Neuron (in vitro differentiated cells): Measurements from ENCODE around the gene NRXN3.

Experiments
- H2AFZ ChIP-seq: one replicate; pipeline ENCODE4 v1.6.1; 2013; ENCODE audit warnings: low read depth, mild to moderate bottlenecking, inconsistent platforms, low read length, moderate library complexity
- H3K27me3 ChIP-seq: one replicate; pipeline ENCODE4 v1.6.1; 2013; ENCODE audit warnings: low read length; ENCODE audit not compliant: insufficient read depth
- H3K36me3 ChIP-seq: one replicate; pipeline ENCODE4 v1.6.1; 2013; ENCODE audit warnings: low read length; ENCODE audit not compliant: insufficient read depth
- H3K4me1 ChIP-seq: one replicate; pipeline ENCODE4 v1.6.1; 2013; ENCODE audit warnings: low read length; ENCODE audit not compliant: insufficient read depth
- H3K4me3 ChIP-seq: 2 replicates; pipeline ENCODE4 v1.5.1; 2013; ENCODE audit warnings: mild to moderate bottlenecking, low read length, moderate library complexity
- H3K9me3 ChIP-seq: one replicate; pipeline ENCODE4 v1.6.1; 2013; ENCODE audit warnings: low read length

The NRXN3 gene

DNA sequence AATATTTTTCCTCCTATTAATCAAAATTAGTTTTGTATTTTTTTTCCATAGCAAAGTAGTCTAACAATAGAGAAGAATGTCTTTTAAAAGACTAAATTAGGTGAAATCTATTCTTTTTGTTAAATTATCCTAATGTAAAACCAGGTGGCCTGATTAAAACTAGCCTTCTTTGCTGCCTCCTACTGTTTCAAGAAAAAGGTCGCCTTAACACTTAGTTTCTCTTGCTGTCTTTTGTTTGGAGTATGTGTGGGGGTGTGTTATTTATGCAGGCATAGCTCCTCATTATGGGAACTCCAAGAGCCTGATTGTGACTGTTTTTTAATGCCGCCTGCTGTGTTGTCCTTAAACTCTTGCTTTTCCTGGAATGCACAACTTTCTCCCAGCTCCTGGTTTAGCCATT, 1185.9 kb downstream of the NRXN3 start:
- Histone ChIP-seq H3K36me3 (no peaks in the 10 kb centered on the region), H3K9me3 (no peaks in the 10 kb centered on the region), H2AFZ (no peak overlapping the region), H3K4me3 (no peak overlapping the region), H3K27me3 (no peaks in the 10 kb centered on the region), H3K4me1 (peaks cover 12% of the 10 kb centered on the region)

DNA sequence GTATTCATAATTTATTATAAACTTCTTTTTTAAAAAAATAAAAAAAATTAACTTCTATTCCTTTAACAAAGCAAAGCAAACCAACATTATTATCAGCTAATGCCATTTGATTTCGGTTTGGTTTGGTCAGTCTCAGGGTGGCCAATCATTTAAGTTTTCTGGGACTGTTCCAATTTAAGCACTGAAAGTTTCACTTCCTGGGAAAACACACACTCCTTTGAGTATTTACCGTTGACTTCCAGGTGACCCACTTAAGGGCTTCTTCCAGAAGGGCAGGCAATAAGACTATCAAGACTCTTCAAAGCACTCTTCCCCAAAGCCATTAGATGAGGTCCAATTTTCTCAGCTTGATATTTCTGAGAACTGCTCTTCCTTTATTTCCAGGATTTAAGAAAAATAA, 1187.1 kb downstream of the NRXN3 start:
- H3K9me3 ChIP-seq, result no peaks in the 10 kb centered on the region
- no peaks in the 10 kb centered on the region for H3K36me3 ChIP-seq
- H3K4me1 ChIP-seq, result peaks cover 12% of the 10 kb centered on the region
- no peaks in the 10 kb centered on the region for H3K27me3 ChIP-seq
- no peak overlapping the region for H3K4me3 ChIP-seq
- H2AFZ ChIP-seq, result no peak overlapping the region

DNA sequence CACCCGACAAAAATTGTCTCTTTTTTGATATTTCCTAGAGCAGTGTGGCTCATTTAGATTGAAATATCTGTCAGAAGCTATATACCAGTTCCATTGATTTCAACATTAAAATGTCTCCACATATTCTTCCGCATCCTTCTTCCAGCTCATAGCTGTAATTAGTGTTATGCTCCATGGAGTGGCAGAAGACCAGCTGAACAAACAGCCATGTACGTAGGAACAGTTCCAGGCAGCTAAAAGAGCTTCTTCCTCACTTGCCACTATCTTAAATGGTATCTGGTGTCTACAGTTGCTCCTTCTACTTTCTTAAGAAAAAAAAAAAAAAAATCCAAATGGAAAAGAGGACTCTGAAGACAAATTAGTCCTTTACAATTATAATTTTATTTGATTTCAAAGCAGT, 1193.1 kb downstream of the NRXN3 start:
- H3K27me3 ChIP-seq, result no peaks in the 10 kb centered on the region
- no peaks in the 10 kb centered on the region for H3K9me3 ChIP-seq
- no peak overlapping the region for H3K4me3 ChIP-seq
- H2AFZ ChIP-seq, result no peak overlapping the region
- no peaks in the 10 kb centered on the region for H3K4me1 ChIP-seq
- no peaks in the 10 kb centered on the region for H3K36me3 ChIP-seq

DNA sequence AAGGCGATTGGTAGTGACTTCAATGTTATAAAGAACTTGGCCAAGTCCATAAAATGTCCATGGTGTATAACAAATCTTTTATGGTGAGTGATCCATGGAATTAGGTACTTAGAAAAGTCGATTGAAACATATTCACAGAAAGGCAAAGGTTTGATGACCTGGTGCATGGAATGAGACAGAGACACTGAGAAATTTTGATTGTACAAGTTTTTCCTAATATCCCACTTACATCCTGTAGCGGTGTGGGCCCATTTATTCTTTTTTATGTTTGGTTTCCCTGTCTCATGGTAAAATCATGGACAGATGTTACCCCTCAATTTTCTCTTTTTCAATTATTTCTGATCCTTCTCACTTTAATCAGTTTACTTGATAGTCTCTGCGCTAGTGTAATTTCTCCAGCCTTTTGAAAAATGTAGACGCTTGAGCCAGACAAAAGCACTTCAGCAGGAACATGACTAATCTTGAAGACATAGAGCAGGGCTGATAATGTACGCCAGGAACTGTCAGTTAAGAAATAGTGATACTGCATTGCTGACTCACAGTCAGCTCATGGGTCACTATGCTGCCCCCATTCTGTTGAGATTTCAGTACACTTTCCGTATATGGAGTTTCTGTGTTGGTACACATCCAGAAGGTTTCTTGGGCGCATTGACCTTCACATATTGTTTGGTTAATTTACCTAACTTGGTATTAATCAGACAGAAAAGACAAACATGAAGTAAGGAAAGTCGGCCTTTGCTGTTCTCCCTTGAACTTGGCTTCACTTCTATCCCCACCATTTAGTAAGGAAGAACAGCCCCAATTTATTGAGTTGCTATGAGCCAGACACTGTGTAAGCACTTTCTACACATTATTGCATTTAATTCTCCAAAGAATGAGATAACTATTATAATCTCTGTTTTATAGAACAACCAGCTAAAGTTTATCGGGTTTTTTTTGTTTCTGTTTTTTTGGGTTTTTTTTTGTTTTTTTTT, 1199.5 kb downstream of the NRXN3 start:
- Histone ChIP-seq H3K4me1 (no peaks in the 10 kb centered on the region), H3K27me3 (no peaks in the 10 kb centered on the region), H2AFZ (no peak overlapping the region), H3K4me3 (no peak overlapping the region), H3K36me3 (no peaks in the 10 kb centered on the region), H3K9me3 (no peaks in the 10 kb centered on the region)

DNA sequence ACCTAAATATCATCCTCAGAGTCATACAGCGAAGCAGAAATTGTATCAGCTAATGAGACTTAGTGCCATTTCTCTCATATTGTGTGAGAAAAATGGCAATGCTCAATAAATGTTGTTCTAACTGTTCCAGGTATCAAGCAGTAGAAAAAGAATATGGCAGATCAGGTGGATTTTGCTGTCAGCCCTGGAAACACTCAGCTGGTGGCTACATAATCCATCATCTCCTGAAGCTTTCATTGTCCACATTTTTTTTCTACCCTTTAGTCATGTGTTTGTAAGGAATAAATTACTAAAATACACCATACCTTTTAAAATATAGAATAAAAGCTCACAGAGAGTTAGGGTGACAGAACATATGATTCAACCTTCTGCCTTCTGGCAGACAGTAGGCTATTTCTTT, 1200.8 kb downstream of the NRXN3 start:
- no peaks in the 10 kb centered on the region for H3K9me3 ChIP-seq
- H3K4me1 ChIP-seq, result no peaks in the 10 kb centered on the region
- H3K36me3 ChIP-seq, result no peaks in the 10 kb centered on the region
- H3K27me3 ChIP-seq, result no peaks in the 10 kb centered on the region
- no peak overlapping the region for H2AFZ ChIP-seq
- no peak overlapping the region for H3K4me3 ChIP-seq

DNA sequence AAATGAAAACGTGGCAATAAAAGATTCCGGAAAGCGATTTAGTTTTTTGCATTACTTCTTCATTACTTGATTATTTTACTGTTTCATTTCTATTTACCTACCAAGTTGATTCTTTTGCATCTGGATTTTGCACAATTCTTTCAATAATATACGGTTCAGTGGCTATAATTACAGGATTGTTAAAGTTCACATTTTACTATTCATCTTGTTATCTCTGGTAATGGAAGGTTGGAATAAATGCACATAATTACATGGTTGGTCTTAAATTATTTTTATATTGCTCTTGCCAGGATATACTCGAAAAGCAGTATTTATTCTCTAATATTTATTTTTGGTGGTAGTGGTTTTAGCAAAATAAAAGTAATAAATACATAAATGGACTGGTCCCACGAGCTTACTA, 1203.3 kb downstream of the NRXN3 start:
- no peaks in the 10 kb centered on the region for H3K36me3 ChIP-seq
- no peak overlapping the region for H3K4me3 ChIP-seq
- H3K4me1 ChIP-seq, result no peaks in the 10 kb centered on the region
- H3K27me3 ChIP-seq, result no peaks in the 10 kb centered on the region
- H2AFZ ChIP-seq, result no peak overlapping the region
- H3K9me3 ChIP-seq, result no peaks in the 10 kb centered on the region

DNA sequence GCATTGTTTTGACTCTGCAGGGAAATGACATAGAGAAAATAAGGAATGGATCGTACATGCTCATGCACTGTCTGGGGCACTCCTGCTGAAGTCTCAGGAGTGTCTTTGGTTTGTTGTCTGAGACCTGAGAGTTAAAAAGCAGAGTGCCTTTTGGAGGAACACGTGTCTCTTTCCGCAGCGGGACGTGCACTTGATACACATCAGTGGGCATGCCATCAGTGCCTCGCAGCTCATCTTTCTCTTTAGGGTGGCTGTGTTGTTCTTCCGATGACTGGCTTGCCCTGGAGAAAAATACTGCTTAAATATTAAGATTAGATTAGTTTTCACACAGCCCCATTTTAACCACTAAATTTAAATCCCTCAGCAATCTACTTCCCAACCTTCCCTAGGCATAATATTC, 1205.2 kb downstream of the NRXN3 start:
- Histone ChIP-seq H3K9me3 (no peaks in the 10 kb centered on the region), H3K4me1 (no peaks in the 10 kb centered on the region), H3K27me3 (no peaks in the 10 kb centered on the region), H3K4me3 (no peak overlapping the region), H2AFZ (no peak overlapping the region), H3K36me3 (no peaks in the 10 kb centered on the region)

DNA sequence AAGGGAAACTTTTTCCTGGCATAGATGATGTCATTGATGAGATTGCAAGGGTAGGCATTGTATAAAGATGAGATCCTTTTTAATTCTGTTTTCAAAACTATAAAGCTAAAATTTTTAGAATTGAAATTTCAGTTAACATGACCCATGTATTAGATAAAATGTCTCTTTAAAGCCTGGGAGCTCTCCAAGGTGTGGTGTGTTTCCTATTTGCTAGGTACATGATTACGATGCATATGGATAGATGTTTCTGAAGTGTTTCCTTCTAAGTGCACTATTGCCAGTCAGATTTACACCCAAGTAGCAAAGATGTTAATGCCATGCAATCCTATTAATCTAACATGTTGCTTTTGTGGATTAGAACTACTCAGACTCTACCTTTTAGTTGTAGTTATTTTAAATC, 1206.4 kb downstream of the NRXN3 start:
- H3K9me3 ChIP-seq, result no peaks in the 10 kb centered on the region
- no peaks in the 10 kb centered on the region for H3K27me3 ChIP-seq
- H3K36me3 ChIP-seq, result no peaks in the 10 kb centered on the region
- no peak overlapping the region for H3K4me3 ChIP-seq
- H2AFZ ChIP-seq, result no peak overlapping the region
- H3K4me1 ChIP-seq, result no peaks in the 10 kb centered on the region

DNA sequence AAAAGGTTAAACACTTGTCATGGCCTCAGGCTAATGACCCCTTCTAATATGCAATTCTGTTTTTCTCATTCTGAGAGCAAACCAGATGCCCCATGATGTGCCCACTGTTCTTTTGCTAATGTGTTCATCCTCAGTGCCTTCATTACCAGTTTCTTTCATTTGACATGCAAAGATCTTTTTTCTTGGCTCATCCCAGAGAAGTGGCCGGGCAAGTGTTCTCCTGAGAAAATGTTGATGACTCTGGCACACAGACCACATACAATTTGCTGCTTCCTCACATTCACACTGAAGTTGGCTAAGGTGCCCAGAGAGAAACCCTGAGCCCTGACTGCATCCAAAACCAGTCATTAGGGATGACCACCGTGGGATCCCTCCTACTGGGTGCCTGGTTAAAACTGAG, 1207.8 kb downstream of the NRXN3 start:
- H3K36me3 ChIP-seq, result no peaks in the 10 kb centered on the region
- H3K27me3 ChIP-seq, result no peaks in the 10 kb centered on the region
- no peak overlapping the region for H3K4me3 ChIP-seq
- no peaks in the 10 kb centered on the region for H3K9me3 ChIP-seq
- H3K4me1 ChIP-seq, result no peaks in the 10 kb centered on the region
- H2AFZ ChIP-seq, result no peak overlapping the region

DNA sequence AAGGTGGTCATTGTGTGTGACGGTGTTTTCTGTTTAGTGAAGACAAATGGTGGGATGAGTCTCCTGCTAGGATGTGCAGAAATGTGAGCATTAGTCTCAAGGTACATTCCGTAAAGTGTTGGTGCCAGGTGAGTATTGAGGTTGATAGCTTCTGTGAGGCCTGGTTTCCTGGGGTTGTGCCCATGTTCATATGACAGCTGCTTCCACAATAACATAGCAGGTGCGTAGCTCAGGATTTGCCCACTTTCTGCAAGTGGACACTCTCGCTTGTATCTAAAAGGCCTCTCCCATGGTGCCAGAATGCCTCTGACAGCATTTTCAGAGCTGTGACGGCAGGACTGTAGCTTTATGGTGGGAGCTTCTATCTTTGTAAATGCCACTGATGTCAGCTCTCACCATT, 1209.1 kb downstream of the NRXN3 start:
- Histone ChIP-seq H2AFZ (no peak overlapping the region), H3K27me3 (no peaks in the 10 kb centered on the region), H3K36me3 (no peaks in the 10 kb centered on the region), H3K4me1 (peaks cover 2% of the 10 kb centered on the region), H3K4me3 (no peak overlapping the region), H3K9me3 (no peaks in the 10 kb centered on the region)

DNA sequence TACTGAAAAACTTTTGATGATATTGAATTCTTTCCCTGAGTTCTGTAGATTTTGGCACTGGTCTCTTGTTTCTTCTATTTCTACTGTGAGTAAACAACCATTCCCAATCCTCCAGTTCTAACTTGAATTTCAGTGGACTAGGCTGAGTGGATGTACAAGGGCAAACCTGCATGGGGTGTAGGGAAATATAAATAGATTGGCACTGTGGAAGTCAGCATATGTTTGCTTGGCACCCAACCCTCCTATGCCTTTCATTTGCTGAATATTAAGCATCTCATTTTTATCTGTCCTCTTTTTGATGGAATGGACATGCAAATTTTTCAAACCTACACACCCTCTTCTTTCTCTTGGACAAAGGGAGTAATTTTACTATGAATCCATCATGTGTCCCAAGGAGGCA, 1212.9 kb downstream of the NRXN3 start:
- Histone ChIP-seq H3K4me1 (peaks cover 2% of the 10 kb centered on the region), H3K27me3 (no peaks in the 10 kb centered on the region), H3K9me3 (no peaks in the 10 kb centered on the region), H3K4me3 (no peak overlapping the region), H2AFZ (no peak overlapping the region), H3K36me3 (no peaks in the 10 kb centered on the region)

DNA sequence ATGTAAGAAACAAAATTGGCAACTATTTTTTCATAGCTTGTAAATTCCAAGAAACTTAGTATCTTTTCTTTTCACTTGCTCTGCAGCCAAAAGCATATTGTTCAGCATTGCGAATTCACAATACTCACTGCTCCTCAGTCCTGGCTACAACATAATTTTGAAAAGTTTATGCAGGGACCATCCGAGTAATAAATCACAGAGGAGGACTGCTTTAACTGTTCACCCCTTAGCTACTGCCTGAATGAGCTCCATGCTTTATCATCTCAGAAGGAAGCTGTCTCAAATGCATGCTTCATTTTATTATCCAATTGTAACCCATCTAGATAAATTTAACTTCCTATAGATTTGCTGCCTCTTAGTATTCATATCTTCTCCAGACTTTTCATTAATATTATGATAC, 1213.3 kb downstream of the NRXN3 start:
- Histone ChIP-seq H3K36me3 (no peaks in the 10 kb centered on the region), H2AFZ (no peak overlapping the region), H3K27me3 (no peaks in the 10 kb centered on the region)

DNA sequence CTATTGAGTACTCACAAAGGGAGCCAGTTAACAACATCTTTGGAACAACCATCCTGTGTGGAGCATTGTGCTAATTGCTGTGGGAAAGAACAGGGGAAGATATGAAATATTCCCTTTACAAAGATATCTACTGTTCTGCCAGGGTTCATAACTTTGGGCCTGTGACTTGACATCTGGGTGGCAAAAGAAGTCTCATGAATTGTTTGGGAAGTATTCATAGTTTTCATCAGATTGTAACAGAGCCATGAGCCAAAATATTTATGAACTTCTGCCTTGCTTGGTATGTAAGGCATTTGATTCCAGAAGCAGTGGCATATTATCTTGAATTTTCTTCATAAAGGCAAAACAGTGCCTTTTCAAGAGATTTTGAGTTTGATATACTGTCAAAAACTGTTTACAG, 1224.9 kb downstream of the NRXN3 start:
- no peak overlapping the region for H2AFZ ChIP-seq
- no peaks in the 10 kb centered on the region for H3K4me1 ChIP-seq
- H3K4me3 ChIP-seq, result no peak overlapping the region
- H3K9me3 ChIP-seq, result no peaks in the 10 kb centered on the region
- H3K27me3 ChIP-seq, result no peaks in the 10 kb centered on the region
- no peaks in the 10 kb centered on the region for H3K36me3 ChIP-seq

More for the DNA sequence above, 1213.3 kb downstream of the NRXN3 start:
- Histone ChIP-seq H3K9me3 (no peaks in the 10 kb centered on the region), H3K4me1 (peaks cover 2% of the 10 kb centered on the region), H3K4me3 (no peak overlapping the region)
